ENCODE measurements around the gene PTGDS. TPM values are rescaled to one million over a fixed set of nuclear protein-coding genes. Genes with fewer than 3 reads are reported as not detected.

The PTGDS gene
- total RNA-seq, 2 experiments from 2014 or later = not detected

- Mint-ChIP-seq H3K36me3 (no peaks in the 10 kb centered on the region), H3K27me3 (no peaks in the 10 kb centered on the region), H3K4me1 (ENCODE audit: low read depth) (no peaks in the 10 kb centered on the region), H3K27ac (no peak overlapping the region), H3K4me3 (no peak overlapping the region), H3K9me3 (no peaks in the 10 kb centered on the region)
- POLR2A ChIA-PET = no interaction called here
- no peak for DNase-seq
- CTCF ChIA-PET = interaction anchor here (1.3 kb wide), 1 partner anchor 23 kb away, joined by 4 read pairs; no protein-coding TSS in a partner anchor
- intact Hi-C loops (cut with micrococcal nuclease) = no loop called here
Measured at GRCh38 chr9:137011907-137012675, 34.8 kb downstream of the PTGDS start.

DNA sequence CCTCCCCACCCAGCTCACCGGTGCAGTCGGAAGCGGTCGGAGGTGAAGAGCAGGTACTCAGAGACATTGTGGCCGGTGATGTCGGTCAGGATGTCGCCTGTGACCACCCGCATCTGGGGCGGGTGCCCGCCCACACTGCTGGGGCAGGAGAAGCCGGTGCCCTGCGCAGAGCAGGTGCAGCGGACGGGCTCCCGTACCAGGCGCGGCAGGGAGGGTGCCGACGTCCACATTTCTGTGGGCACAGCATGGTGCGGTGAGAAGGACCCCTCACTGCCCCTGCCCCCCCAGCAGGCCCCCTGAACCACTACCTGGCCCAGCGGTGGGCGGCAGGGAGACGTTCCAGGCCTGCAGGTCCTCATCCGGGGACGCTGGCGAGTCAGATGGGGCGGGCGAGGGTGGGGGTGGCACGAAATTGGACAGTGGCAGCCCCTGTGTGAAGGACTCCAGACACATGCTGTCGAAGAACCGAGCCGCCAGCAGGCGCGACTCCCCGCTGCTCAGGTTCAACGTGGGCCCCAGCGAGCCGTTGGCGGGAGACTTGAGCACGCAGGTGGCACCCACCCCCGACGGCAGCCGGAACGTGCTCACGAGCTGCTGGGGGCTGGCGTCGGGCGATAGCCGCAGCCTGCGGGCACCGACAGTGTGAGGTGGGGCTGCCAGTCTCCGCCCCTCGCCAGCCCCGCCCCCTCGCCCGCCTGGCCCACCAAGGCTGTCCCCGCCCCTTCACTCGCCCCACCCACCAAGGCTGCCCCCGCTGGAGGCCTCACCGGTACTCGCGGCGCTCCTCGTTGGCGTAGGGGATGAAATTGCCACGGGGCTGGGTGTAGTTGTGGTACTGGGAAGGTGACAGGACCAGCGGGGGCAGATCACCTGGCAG, 35.6 kb downstream of the PTGDS start:
- H3K4me3 Mint-ChIP-seq = no peak overlapping the region
- no peak for DNase-seq

GRCh38 chr9:137013571-137013940, 36.3 kb downstream of the PTGDS start:
- no peak for DNase-seq
- ChIA-PET CTCF (no interaction called here), POLR2A (no interaction called here)
- no peak overlapping the region for H3K4me3 Mint-ChIP-seq
- H3K36me3 Mint-ChIP-seq = no peaks in the 10 kb centered on the region
- H3K27ac Mint-ChIP-seq = no peak overlapping the region
- H3K4me1 Mint-ChIP-seq (ENCODE audit: low read depth) = no peaks in the 10 kb centered on the region
- no peaks in the 10 kb centered on the region for H3K27me3 Mint-ChIP-seq
- H3K9me3 Mint-ChIP-seq = no peaks in the 10 kb centered on the region
- intact Hi-C loops (cut with micrococcal nuclease) = no loop called here

More for the DNA sequence above, 35.6 kb downstream of the PTGDS start:
- Mint-ChIP-seq H3K27me3 (no peaks in the 10 kb centered on the region), H3K27ac (no peak overlapping the region), H3K9me3 (no peaks in the 10 kb centered on the region), H3K4me1 (ENCODE audit: low read depth) (no peaks in the 10 kb centered on the region), H3K36me3 (no peaks in the 10 kb centered on the region)
- ChIA-PET POLR2A (no interaction called here), CTCF (interaction anchor here (1.3 kb wide), 1 partner anchor 22 kb away, joined by 4 read pairs; no protein-coding TSS in a partner anchor)
- intact Hi-C loops (cut with micrococcal nuclease) = no loop called here

DNA sequence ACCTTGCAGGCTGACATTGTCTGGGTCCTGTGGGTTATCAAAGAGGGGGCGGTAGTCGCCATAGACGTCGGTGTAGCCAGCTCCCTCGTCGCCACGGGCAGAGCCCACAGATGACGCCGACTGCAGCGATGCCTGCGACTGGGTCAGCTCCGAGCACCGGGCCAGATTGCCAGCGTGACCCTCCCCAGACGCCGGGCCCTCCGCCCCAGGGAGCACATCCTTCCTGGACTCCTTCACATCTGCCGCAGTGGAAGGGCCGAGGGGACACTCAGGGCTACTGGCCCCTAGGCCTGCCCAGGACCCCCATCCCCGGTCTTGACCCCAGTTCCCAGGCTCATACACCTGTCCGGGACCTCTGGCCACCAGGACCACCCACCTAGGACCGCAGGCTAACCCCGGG, 36.9 kb downstream of the PTGDS start:
- no peak overlapping the region for H3K27ac Mint-ChIP-seq
- no peaks in the 10 kb centered on the region for H3K36me3 Mint-ChIP-seq
- intact Hi-C loops (cut with micrococcal nuclease) = no loop called here
- H3K9me3 Mint-ChIP-seq = no peaks in the 10 kb centered on the region
- ChIA-PET CTCF (interaction anchor here (1.6 kb wide), 1 partner anchor 15 kb away, joined by 4 read pairs; no protein-coding TSS in a partner anchor), POLR2A (no interaction called here)
- no peak overlapping the region for H3K4me3 Mint-ChIP-seq
- H3K4me1 Mint-ChIP-seq (ENCODE audit: low read depth) = no peaks in the 10 kb centered on the region
- H3K27me3 Mint-ChIP-seq = no peaks in the 10 kb centered on the region
- DNase-seq = no peak

- H3K27me3 Mint-ChIP-seq = no peaks in the 10 kb centered on the region
- intact Hi-C loops (cut with micrococcal nuclease) = no loop called here
- H3K36me3 Mint-ChIP-seq = no peaks in the 10 kb centered on the region
- POLR2A ChIA-PET = no interaction called here
- H3K27ac Mint-ChIP-seq = no peak overlapping the region
- H3K4me3 Mint-ChIP-seq = no peak overlapping the region
- H3K4me1 Mint-ChIP-seq (ENCODE audit: low read depth) = no peaks in the 10 kb centered on the region
- no peaks in the 10 kb centered on the region for H3K9me3 Mint-ChIP-seq
- CTCF ChIA-PET = interaction anchor here (1.6 kb wide), 1 partner anchor 14 kb away, joined by 4 read pairs; no protein-coding TSS in a partner anchor
- DNase-seq = no peak
Measured at GRCh38 chr9:137014776-137015539, 37.7 kb downstream of the PTGDS start.

GRCh38 chr9:137015540-137015930, 38.2 kb downstream of the PTGDS start:
- H3K27ac Mint-ChIP-seq = no peak overlapping the region
- H3K9me3 Mint-ChIP-seq = no peaks in the 10 kb centered on the region
- no peak for DNase-seq
- CTCF ChIA-PET = interaction anchor here (1.6 kb wide), 1 partner anchor 14 kb away, joined by 4 read pairs; no protein-coding TSS in a partner anchor
- POLR2A ChIA-PET = no interaction called here
- H3K36me3 Mint-ChIP-seq = no peaks in the 10 kb centered on the region
- no peak overlapping the region for H3K4me3 Mint-ChIP-seq
- intact Hi-C loops (cut with micrococcal nuclease) = no loop called here
- H3K4me1 Mint-ChIP-seq (ENCODE audit: low read depth) = no peaks in the 10 kb centered on the region
- H3K27me3 Mint-ChIP-seq = no peaks in the 10 kb centered on the region

- POLR2A ChIA-PET = no interaction called here
- Mint-ChIP-seq H3K4me3 (no peak overlapping the region), H3K4me1 (ENCODE audit: low read depth) (no peaks in the 10 kb centered on the region), H3K36me3 (no peaks in the 10 kb centered on the region), H3K9me3 (no peaks in the 10 kb centered on the region), H3K27me3 (no peaks in the 10 kb centered on the region), H3K27ac (no peak overlapping the region)
- intact Hi-C loops (cut with micrococcal nuclease) = no loop called here
- CTCF ChIA-PET = no interaction called here
- no peak for DNase-seq
Measured at GRCh38 chr9:137015976-137016375, 38.7 kb downstream of the PTGDS start.

DNA sequence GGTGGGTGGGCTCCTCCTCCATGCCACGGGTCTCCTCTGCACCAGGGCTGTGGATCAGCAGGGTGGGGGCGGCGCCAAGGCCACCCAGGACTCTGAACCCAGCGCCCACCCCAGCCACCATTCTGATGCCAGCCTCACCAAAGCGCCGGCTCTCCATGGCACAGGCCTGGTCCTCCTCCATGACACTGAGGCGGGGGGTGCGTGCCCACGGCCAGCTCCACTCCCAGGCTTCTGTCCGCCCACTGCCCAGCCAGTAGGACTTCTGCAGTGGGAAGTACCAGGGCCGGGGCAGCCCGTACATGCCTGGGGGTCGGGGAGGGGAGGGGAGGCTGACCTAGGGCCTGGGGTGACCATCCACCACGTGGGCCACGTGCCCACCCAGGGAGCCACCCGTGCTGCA, 39.1 kb downstream of the PTGDS start:
- no peaks in the 10 kb centered on the region for H3K4me1 Mint-ChIP-seq (ENCODE audit: low read depth)
- DNase-seq = no peak
- no peaks in the 10 kb centered on the region for H3K36me3 Mint-ChIP-seq
- H3K4me3 Mint-ChIP-seq = no peak overlapping the region
- H3K9me3 Mint-ChIP-seq = no peaks in the 10 kb centered on the region
- H3K27me3 Mint-ChIP-seq = no peaks in the 10 kb centered on the region
- H3K27ac Mint-ChIP-seq = no peak overlapping the region
- ChIA-PET POLR2A (no interaction called here), CTCF (no interaction called here)
- intact Hi-C loops (cut with micrococcal nuclease) = no loop called here

- no peak overlapping the region for H3K4me3 Mint-ChIP-seq
- ChIA-PET POLR2A (no interaction called here), CTCF (no interaction called here)
- DNase-seq = no peak
- intact Hi-C loops (cut with micrococcal nuclease) = no loop called here
- H3K9me3 Mint-ChIP-seq = no peaks in the 10 kb centered on the region
- H3K27me3 Mint-ChIP-seq = no peaks in the 10 kb centered on the region
- no peak overlapping the region for H3K27ac Mint-ChIP-seq
- no peaks in the 10 kb centered on the region for H3K36me3 Mint-ChIP-seq
- H3K4me1 Mint-ChIP-seq (ENCODE audit: low read depth) = no peaks in the 10 kb centered on the region
Measured at GRCh38 chr9:137017071-137017470, 39.8 kb downstream of the PTGDS start.

- POLR2A ChIA-PET = no interaction called here
- intact Hi-C loops (cut with micrococcal nuclease) = no loop called here
- no peaks in the 10 kb centered on the region for H3K4me1 Mint-ChIP-seq (ENCODE audit: low read depth)
- H3K4me3 Mint-ChIP-seq = no peak overlapping the region
- H3K36me3 Mint-ChIP-seq = no peaks in the 10 kb centered on the region
- CTCF ChIA-PET = no interaction called here
- H3K27ac Mint-ChIP-seq = no peak overlapping the region
- no peaks in the 10 kb centered on the region for H3K9me3 Mint-ChIP-seq
- H3K27me3 Mint-ChIP-seq = no peaks in the 10 kb centered on the region
- DNase-seq = no peak
Measured at GRCh38 chr9:137017791-137018497, 40.6 kb downstream of the PTGDS start.

- no peak for DNase-seq
- no peaks in the 10 kb centered on the region for H3K9me3 Mint-ChIP-seq
- intact Hi-C loops (cut with micrococcal nuclease) = no loop called here
- H3K4me1 Mint-ChIP-seq (ENCODE audit: low read depth) = no peaks in the 10 kb centered on the region
- H3K27me3 Mint-ChIP-seq = no peaks in the 10 kb centered on the region
- H3K27ac Mint-ChIP-seq = no peak overlapping the region
- ChIA-PET CTCF (interaction anchor here (1.1 kb wide), 1 partner anchor 28 kb away, joined by 3 read pairs; the partner anchor contains the start of gene NPDC1), POLR2A (no interaction called here)
- no peak overlapping the region for H3K4me3 Mint-ChIP-seq
- H3K36me3 Mint-ChIP-seq = no peaks in the 10 kb centered on the region
Measured at GRCh38 chr9:137018761-137019559, 41.7 kb downstream of the PTGDS start.

Measured in activated CD4-positive, alpha-beta memory T cell treated with anti-CD3 and anti-CD28 coated beads for 36 hours (primary cell).